ENCODE results near the gene PCED1A.
"Not testable (repeated sequence)": the region's sequence is repeated elsewhere in the genome, so short reads cannot be mapped to it uniquely, and the experiment has no call there.

The PCED1A gene

GRCh38 chr20:2815242-2815900 lies 25.1 kb downstream of the PCED1A start:
- CTCF ChIA-PET, result interaction anchor here (1.0 kb wide), 1 partner anchor 57 kb away, joined by 3 read pairs; no protein-coding TSS in a partner anchor
- no peak for DNase-seq (ENCODE audit: extremely low spot score)
- POLR2A ChIA-PET, result no interaction called here
- TF ChIP-seq BHLHE40 (IDR thresholded peaks at IDR 0.05; ENCODE audit: borderline replicate concordance) (no peak), LEF1 (IDR thresholded peaks at IDR 0.05; ENCODE audit: borderline replicate concordance) (no peak)

- CTCF ChIA-PET, result interaction anchor here (1.0 kb wide), 1 partner anchor 58 kb away, joined by 3 read pairs; no protein-coding TSS in a partner anchor
- DNase-seq (ENCODE audit: extremely low spot score), result no peak
- POLR2A ChIA-PET, result no interaction called here
- TF ChIP-seq NFRKB (IDR thresholded peaks at IDR 0.05), result no peak
- no peak for TF ChIP-seq BHLHE40 (IDR thresholded peaks at IDR 0.05; ENCODE audit: borderline replicate concordance)
- no peak for TF ChIP-seq SUZ12 (IDR thresholded peaks at IDR 0.05)
- TF ChIP-seq L3MBTL2 (conservative IDR thresholded peaks at IDR 0.05), result no peak
- TF ChIP-seq ARNT (IDR thresholded peaks at IDR 0.05), result no peak
- TF ChIP-seq FOXA1 (IDR thresholded peaks at IDR 0.05), result no peak
- no peak for TF ChIP-seq ZNF384 (IDR thresholded peaks at IDR 0.05)
- TF ChIP-seq SP1 (IDR thresholded peaks at IDR 0.05), result no peak
- no peak for TF ChIP-seq LEF1 (IDR thresholded peaks at IDR 0.05; ENCODE audit: borderline replicate concordance)
- no peak for TF ChIP-seq PKNOX1 (IDR thresholded peaks at IDR 0.05)
- TF ChIP-seq TARDBP (IDR thresholded peaks at IDR 0.05), result no peak
- no peak for TF ChIP-seq FOXM1 (IDR thresholded peaks at IDR 0.05; ENCODE audit: borderline replicate concordance)
- no peak for TF ChIP-seq HDGF (IDR thresholded peaks at IDR 0.05; ENCODE audit: borderline replicate concordance)
- TF ChIP-seq ELF4 (IDR thresholded peaks at IDR 0.05), result no peak
- no peak for TF ChIP-seq CTBP1 (IDR thresholded peaks at IDR 0.05; ENCODE audit: borderline replicate concordance)
- no peak for TF ChIP-seq FOXK2 (IDR thresholded peaks at IDR 0.05)
Observed at GRCh38 chr20:2814587-2815051, 25.8 kb downstream of the PCED1A start, which contains the start of gene C20orf141. C20orf141 (plus strand) TSS chr20:2814987; CDS start chr20:2815185, 198 bp downstream.

- DNase-seq (ENCODE audit: extremely low spot score), result no peak
- ChIA-PET POLR2A (no interaction called here), CTCF (interaction anchor here (1.0 kb wide), 1 partner anchor 59 kb away, joined by 3 read pairs; no protein-coding TSS in a partner anchor)
- TF ChIP-seq L3MBTL2 (conservative IDR thresholded peaks at IDR 0.05) (no peak), NFRKB (IDR thresholded peaks at IDR 0.05) (no peak), SP1 (IDR thresholded peaks at IDR 0.05) (no peak), ARNT (IDR thresholded peaks at IDR 0.05) (no peak), ELF4 (IDR thresholded peaks at IDR 0.05) (no peak), FOXA1 (IDR thresholded peaks at IDR 0.05) (no peak), TARDBP (IDR thresholded peaks at IDR 0.05) (no peak), FOXM1 (IDR thresholded peaks at IDR 0.05; ENCODE audit: borderline replicate concordance) (no peak), ZNF384 (IDR thresholded peaks at IDR 0.05) (no peak), FOXK2 (IDR thresholded peaks at IDR 0.05) (no peak), LEF1 (IDR thresholded peaks at IDR 0.05; ENCODE audit: borderline replicate concordance) (no peak)
Observed at GRCh38 chr20:2814076-2814475, 26.4 kb downstream of the PCED1A start.

GRCh38 chr20:2812189-2812588 lies 28.3 kb downstream of the PCED1A start:
- DNase-seq (ENCODE audit: extremely low spot score), result no peak
- TF ChIP-seq NFRKB (IDR thresholded peaks at IDR 0.05) (no peak), SUZ12 (IDR thresholded peaks at IDR 0.05) (no peak), ZNF384 (IDR thresholded peaks at IDR 0.05) (no peak)
- ChIA-PET CTCF (no interaction called here), POLR2A (no interaction called here)

- DNase-seq (ENCODE audit: extremely low spot score), result no peak
- ChIA-PET CTCF (no interaction called here), POLR2A (no interaction called here)
- TF ChIP-seq FOXA1 (IDR thresholded peaks at IDR 0.05) (no peak), ARNT (IDR thresholded peaks at IDR 0.05) (no peak), NFRKB (IDR thresholded peaks at IDR 0.05) (no peak), PKNOX1 (IDR thresholded peaks at IDR 0.05) (no peak), SP1 (IDR thresholded peaks at IDR 0.05) (no peak), SUZ12 (IDR thresholded peaks at IDR 0.05) (no peak), FOXK2 (IDR thresholded peaks at IDR 0.05) (no peak), FOXM1 (IDR thresholded peaks at IDR 0.05; ENCODE audit: borderline replicate concordance) (no peak), BHLHE40 (IDR thresholded peaks at IDR 0.05; ENCODE audit: borderline replicate concordance) (no peak), TARDBP (IDR thresholded peaks at IDR 0.05) (no peak), CTBP1 (IDR thresholded peaks at IDR 0.05; ENCODE audit: borderline replicate concordance) (no peak)
Observed at GRCh38 chr20:2809690-2810089, 30.8 kb downstream of the PCED1A start.

- CTCF ChIA-PET; DNase-seq (ENCODE audit: extremely low spot score); POLR2A ChIA-PET: not testable (repeated sequence)
Observed at GRCh38 chr20:2807929-2808328, 32.5 kb downstream of the PCED1A start.

- ChIA-PET CTCF (no interaction called here), POLR2A (no interaction called here)
- DNase-seq (ENCODE audit: extremely low spot score), result no peak
- TF ChIP-seq LEF1 (IDR thresholded peaks at IDR 0.05; ENCODE audit: borderline replicate concordance), result no peak
- TF ChIP-seq L3MBTL2 (conservative IDR thresholded peaks at IDR 0.05), result no peak
- TF ChIP-seq FOXK2 (IDR thresholded peaks at IDR 0.05), result no peak
- TF ChIP-seq ELF4 (IDR thresholded peaks at IDR 0.05), result no peak
- TF ChIP-seq ZNF384 (IDR thresholded peaks at IDR 0.05), result no peak
- TF ChIP-seq FOXA1 (IDR thresholded peaks at IDR 0.05), result no peak
- no peak for TF ChIP-seq ARNT (IDR thresholded peaks at IDR 0.05)
- TF ChIP-seq PKNOX1 (IDR thresholded peaks at IDR 0.05), result no peak
- TF ChIP-seq HDGF (IDR thresholded peaks at IDR 0.05; ENCODE audit: borderline replicate concordance), result no peak
- TF ChIP-seq BHLHE40 (IDR thresholded peaks at IDR 0.05; ENCODE audit: borderline replicate concordance), result no peak
Observed at GRCh38 chr20:2807019-2807418, 33.4 kb downstream of the PCED1A start.

Data from HEK293T (cell line).